GM12864 (cell line): ENCODE results near the gene MBD5.
A peak's percentile ranks its signal among the peaks of the same experiment; 100 is the strongest.

Source experiments
- DNase-seq: peaks from one replicate; pipeline ENCODE4 v3.0.0-alpha.2; 2011; ENCODE audit warnings: low read depth
- H3K4me3 ChIP-seq: 2 replicates; pipeline ENCODE4 v1.5.1; 2011; ENCODE audit warnings: mild to moderate bottlenecking, low read depth, low read length, control low read depth
- TF ChIP-seq, protein P1 (sequence below): IDR thresholded peaks from 2 replicates; pipeline ENCODE4 v1.5.1; 2011; ENCODE audit warnings: low read depth, mild to moderate bottlenecking, moderate library complexity, low read length, control low read depth, inconsistent platforms; ENCODE audit errors: missing control alignments

MBD5 gene

DNA sequence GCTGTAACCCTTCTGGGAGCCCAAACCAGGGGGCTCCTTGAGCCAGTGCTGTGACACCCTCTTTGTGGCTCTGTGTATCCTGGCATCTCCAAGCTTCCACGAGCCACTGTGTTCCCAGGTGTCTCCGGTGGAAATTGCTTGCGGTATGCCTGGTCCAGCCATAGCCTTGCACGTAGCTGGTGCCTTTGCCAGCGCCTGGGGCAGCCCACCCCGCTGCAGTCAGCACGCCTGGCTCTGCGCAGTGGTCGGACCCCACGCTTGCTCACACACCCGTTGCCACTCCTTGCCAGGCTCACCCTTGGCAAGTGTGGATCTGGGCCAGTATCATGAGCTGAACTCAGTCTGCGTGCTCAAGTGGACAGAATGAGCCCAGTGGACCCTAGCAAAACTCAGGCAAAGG is 152.3 kb downstream of the MBD5 start:
- DNase-seq: no peak
- TF ChIP-seq, protein P1, sequence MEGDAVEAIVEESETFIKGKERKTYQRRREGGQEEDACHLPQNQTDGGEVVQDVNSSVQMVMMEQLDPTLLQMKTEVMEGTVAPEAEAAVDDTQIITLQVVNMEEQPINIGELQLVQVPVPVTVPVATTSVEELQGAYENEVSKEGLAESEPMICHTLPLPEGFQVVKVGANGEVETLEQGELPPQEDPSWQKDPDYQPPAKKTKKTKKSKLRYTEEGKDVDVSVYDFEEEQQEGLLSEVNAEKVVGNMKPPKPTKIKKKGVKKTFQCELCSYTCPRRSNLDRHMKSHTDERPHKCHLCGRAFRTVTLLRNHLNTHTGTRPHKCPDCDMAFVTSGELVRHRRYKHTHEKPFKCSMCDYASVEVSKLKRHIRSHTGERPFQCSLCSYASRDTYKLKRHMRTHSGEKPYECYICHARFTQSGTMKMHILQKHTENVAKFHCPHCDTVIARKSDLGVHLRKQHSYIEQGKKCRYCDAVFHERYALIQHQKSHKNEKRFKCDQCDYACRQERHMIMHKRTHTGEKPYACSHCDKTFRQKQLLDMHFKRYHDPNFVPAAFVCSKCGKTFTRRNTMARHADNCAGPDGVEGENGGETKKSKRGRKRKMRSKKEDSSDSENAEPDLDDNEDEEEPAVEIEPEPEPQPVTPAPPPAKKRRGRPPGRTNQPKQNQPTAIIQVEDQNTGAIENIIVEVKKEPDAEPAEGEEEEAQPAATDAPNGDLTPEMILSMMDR: no peak

DNA sequence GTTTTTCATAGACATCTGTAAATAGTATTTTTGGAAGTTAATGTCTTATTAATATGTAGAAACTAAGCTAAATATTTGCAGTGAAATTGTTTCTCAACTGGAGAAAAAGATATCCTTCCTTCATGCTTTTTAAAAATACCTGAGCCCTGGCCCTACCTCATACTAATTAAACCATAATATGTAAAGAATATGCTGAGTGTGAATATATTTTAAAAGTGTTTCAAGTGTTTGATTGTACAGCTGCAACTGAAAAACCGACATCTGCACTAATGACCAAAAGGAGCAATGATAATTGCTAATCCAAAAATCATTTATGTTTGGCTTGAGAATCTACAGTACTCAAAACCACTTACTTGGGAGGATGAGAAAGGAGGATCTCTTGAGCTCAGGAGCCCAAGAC is 156.7 kb downstream of the MBD5 start:
- DNase-seq: no peak
- TF ChIP-seq, protein P1: no peak
- no peak overlapping the region for H3K4me3 ChIP-seq

More for the DNA sequence above, 152.3 kb downstream of the MBD5 start:
- H3K4me3 ChIP-seq: no peak overlapping the region

DNA sequence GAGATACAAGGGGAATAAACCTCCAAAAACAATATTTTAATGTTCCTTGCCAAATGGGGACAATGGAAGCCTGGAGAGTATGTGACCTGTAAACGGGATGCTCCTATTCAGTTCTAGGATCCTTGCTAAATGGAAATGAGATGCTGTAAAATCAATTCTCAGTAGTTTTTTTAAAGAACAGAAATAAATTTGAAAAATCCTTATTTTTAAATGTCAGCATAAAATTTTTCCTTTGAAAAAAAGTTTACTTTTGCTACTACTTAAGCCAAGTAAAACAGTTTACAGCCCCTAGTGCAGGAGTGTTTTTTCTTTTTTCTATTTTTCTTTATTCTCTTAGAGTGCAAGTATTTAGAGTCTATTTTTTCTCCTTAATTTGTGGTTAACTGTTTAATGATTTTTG is 158.8 kb downstream of the MBD5 start:
- TF ChIP-seq, protein P1: no peak
- no peak for DNase-seq
- no peak overlapping the region for H3K4me3 ChIP-seq

DNA sequence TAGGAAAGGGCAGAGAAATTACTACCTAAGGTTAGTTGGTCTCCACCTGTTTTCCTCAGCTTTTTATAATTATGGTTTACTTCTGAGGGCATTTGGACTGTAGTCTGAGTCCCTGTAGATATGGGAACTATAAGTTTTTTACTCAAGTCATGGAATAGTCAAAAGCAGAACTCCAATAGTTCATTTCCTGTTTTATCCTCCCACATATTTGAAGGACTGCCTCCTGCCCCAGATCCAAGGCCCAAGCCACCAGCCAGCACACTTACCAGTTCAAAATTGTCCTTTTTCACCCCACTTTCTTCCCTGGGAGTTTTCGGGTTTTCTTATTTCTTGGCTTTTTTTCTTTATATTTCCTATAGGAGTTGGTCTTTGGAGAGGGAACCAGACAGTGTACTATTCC is 164.1 kb downstream of the MBD5 start:
- TF ChIP-seq, protein P1: no peak
- H3K4me3 ChIP-seq: no peak overlapping the region
- DNase-seq: no peak

DNA sequence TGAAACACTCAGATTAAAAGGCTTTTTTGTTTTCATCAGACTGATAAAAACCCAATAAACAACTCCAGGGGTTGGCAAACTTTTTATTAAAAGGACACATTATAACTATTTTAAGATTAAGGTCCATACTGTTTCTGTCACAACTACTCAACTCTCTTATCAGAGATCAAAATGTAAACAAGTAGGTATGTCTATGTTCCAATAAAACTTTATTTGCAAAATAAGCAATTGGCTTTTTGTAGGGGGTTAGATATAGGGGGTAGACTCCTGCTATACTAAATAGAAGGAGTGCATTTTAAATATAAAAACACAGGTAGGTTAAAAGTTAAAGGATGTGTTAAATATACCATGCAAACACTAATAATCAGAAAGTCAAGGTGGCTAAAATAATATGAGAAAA is 174.0 kb downstream of the MBD5 start:
- no peak for DNase-seq
- TF ChIP-seq, protein P1: no peak
- no peak overlapping the region for H3K4me3 ChIP-seq

DNA sequence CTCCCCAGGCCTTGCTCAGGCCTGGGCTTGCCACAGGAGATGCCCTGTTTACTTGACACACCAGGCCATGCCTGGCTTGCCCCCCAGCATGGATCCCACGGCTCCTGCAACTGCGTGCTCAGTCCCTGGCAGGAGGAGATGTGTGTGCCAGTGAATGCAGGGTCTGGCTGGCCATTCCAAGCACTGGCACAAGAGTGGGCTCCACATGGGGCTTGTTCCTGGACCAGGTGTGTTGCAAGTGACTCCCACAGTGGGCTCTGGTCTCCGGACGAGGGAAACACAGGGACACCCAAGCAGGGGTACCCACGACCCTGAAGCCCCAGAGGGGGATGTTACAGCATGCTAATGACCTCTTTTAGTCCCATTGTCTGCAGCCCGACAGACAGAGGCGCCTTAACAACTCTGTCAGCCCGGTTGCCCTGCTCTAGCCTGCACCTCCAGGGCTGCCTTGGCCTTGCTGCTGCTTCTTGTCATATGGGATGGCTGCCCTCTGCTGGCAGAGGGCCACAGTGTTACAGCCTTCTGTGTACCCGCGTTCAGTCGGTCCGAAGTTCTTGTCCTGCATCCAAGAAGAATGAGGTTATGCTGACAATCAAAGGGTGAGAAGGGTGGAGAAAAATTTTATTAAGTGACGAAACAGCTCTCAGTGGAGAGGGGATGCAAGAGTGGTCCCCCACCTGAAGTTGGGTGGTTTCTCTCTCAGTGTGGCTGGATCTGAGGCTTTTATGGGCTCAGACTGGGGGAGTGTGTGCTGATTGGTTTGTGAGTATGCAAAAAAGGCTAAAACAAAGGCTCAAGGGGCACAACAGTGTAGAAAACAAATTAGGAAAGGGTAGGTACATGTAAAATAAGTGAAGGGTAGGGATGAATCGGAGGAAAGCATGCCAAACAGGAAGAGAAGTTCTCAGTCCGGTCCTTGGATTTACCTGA is 180.4 kb downstream of the MBD5 start:
- H3K4me3 ChIP-seq: no peak overlapping the region
- TF ChIP-seq, protein P1: peak; percentile 49
- peak; percentile 12 for DNase-seq

DNA sequence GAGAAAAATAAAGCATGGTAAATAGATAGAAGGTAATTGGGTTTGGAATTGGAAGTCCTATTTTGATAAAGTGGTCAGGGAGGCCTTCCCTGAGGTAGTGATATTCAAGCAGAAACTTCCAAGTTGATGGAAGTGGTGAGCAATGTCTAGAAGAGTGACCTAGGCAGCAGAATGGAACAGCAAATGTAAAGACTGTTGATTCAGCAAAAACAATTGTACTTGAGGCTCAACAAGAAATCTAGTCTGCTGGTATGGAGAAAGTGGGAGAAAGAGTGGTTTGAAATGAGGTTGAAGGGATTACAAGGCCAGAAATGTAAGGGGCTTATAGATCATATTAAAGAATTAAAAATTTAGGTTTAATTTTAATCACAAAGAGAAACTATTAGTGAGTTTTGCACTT is 181.3 kb downstream of the MBD5 start:
- TF ChIP-seq, protein P1: no peak
- no peak overlapping the region for H3K4me3 ChIP-seq
- DNase-seq: no peak
